B cell (primary cell): Measurements from ENCODE around the gene S100A9. TPM values are rescaled to one million over a fixed set of nuclear protein-coding genes. Genes with fewer than 3 reads are reported as not detected.

ENCODE experiments used
- ATAC-seq: fragments of 200-7000 bp; cut with Tn5 transposase; one replicate; pipeline ENCODE4 v1.10.0; 2021; ENCODE audit warnings: low read depth, mild to moderate bottlenecking, moderate number of reproducible peaks, moderate library complexity
- CTCF ChIA-PET: fragments of 350-600 bp; sonication (Branson Sonifier 250); formaldehyde crosslinking; loops from one replicate; lab custom pipeline; 2021; ENCODE audit warnings: antibody characterized with exemption, inconsistent platforms; lab: Charles Lee
- POLR2A ChIA-PET: fragments of 350-600 bp; sonication (Branson Sonifier 250); formaldehyde crosslinking; loops from one replicate; lab custom pipeline; 2021; ENCODE audit warnings: antibody characterized with exemption; lab: Charles Lee
- DNase-seq: peaks from one replicate; pipeline ENCODE4 v3.0.0; 2013
- H2AFZ ChIP-seq: 2 replicates; pipeline ENCODE4 v1.6.1; 2012; ENCODE audit warnings: mild to moderate bottlenecking, low read depth, low read length; ENCODE audit not compliant: insufficient read depth, poor library complexity, severe bottlenecking
- H3K27ac ChIP-seq, 2 donors: 1 replicate in 1 of 2; 2 replicates in 1 of 2; pipeline ENCODE4 v1.5.1; 2012 to 2013; ENCODE audit warnings: low read length in 2 of 2, mild to moderate bottlenecking in 2 of 2, moderate library complexity in 1 of 2
- H3K27me3 ChIP-seq, 4 experiments: fragments of 200-600 bp in 1 of 4; sonication (generic) in 1 of 4; replicated peaks in 1 of 4; 1 replicate in 2 of 4; 2 replicates in 2 of 4; pipeline versions ENCODE4 v1.6.1 to v1.7.0; 2013 to 2016; ENCODE audit warnings: low read length in 3 of 4, mild to moderate bottlenecking in 2 of 4, mixed read lengths in 1 of 4, moderate library complexity in 1 of 4; ENCODE audit not compliant: insufficient read depth in 4 of 4, control insufficient read depth in 3 of 4; ENCODE audit errors: control extremely low read depth in 1 of 4
- H3K36me3 ChIP-seq, 2 experiments: replicated peaks in 1 of 2; 1 replicate in 1 of 2; 2 replicates in 1 of 2; pipeline versions ENCODE4 v1.6.1 to v1.7.1; 2013; ENCODE audit warnings: low read length in 1 of 2; ENCODE audit not compliant: insufficient read depth in 2 of 2, control insufficient read depth in 1 of 2; ENCODE audit errors: control extremely low read depth in 1 of 2, extremely low read depth in 1 of 2
- H3K4me1 ChIP-seq, 2 donors: fragments of 200-600 bp in 1 of 2; sonication (generic) in 1 of 2; 1 replicate in 1 of 2; 2 replicates in 1 of 2; pipeline versions ENCODE4 v1.5.1 to v1.6.1; 2013 to 2017; ENCODE audit warnings: low read length in 2 of 2; ENCODE audit not compliant: control insufficient read depth in 2 of 2, insufficient read depth in 2 of 2
- H3K4me2 ChIP-seq: replicated peaks from 2 replicates; pipeline ENCODE3; 2012; ENCODE audit warnings: mild to moderate bottlenecking, low read depth, low read length; ENCODE audit not compliant: poor library complexity, severe bottlenecking
- H3K4me3 ChIP-seq, 5 experiments: fragments of 200-600 bp in 1 of 5; sonication (generic) in 1 of 5; 1 replicate in 3 of 5; 2 replicates in 2 of 5; pipeline versions ENCODE4 v1.5.1 to v1.7.0; 2011 to 2016; ENCODE audit warnings: low read length in 4 of 5, mild to moderate bottlenecking in 4 of 5, low read depth in 2 of 5, control low read depth in 1 of 5, moderate library complexity in 1 of 5; ENCODE audit not compliant: insufficient read depth in 1 of 5; ENCODE audit errors: control extremely low read depth in 1 of 5, extremely low read depth in 1 of 5
- H3K79me2 ChIP-seq: fragments of 200-600 bp; sonication (generic); one replicate; pipeline ENCODE4 v1.6.0; 2016; ENCODE audit warnings: low read length; ENCODE audit not compliant: control insufficient read depth, insufficient read depth
- H3K9ac ChIP-seq: fragments of 200-600 bp; sonication (generic); 2 replicates; pipeline ENCODE4 v1.6.1; 2017; ENCODE audit warnings: mild to moderate bottlenecking, low read length, moderate library complexity
- H3K9me3 ChIP-seq, 3 donors: one replicate each; pipeline versions ENCODE4 v1.6.1 to v1.7.1; 2013; ENCODE audit warnings: low read length in 2 of 3; ENCODE audit not compliant: control insufficient read depth in 2 of 3, insufficient read depth in 1 of 3; ENCODE audit errors: control extremely low read depth in 1 of 3
- H4K20me1 ChIP-seq: 2 replicates; pipeline ENCODE4 v1.6.0; 2012; ENCODE audit warnings: mild to moderate bottlenecking, low read length; ENCODE audit not compliant: insufficient read depth, control insufficient read depth, poor library complexity, severe bottlenecking
- H3K27ac Mint-ChIP-seq: one replicate; pipeline ENCODE4 v1.8.0; 2021; ENCODE audit warnings: mixed read lengths
- H3K27me3 Mint-ChIP-seq: one replicate; pipeline ENCODE4 v1.8.0; 2021; ENCODE audit warnings: mixed read lengths
- H3K4me1 Mint-ChIP-seq: one replicate; pipeline ENCODE4 v1.8.0; 2021; ENCODE audit warnings: mixed read lengths
- H3K4me3 Mint-ChIP-seq: one replicate; pipeline ENCODE4 v1.8.0; 2021; ENCODE audit warnings: mixed read lengths
- H3K9me3 Mint-ChIP-seq: one replicate; pipeline ENCODE4 v1.8.0; 2022; ENCODE audit warnings: mixed read lengths; ENCODE audit not compliant: insufficient read depth
- EZH2 ChIP-seq: IDR thresholded peaks from 2 replicates; pipeline ENCODE4 v1.6.1; 2012; ENCODE audit warnings: borderline replicate concordance, low read depth, mild to moderate bottlenecking, moderate library complexity, low read length; ENCODE audit not compliant: insufficient read depth, poor library complexity, severe bottlenecking
- WGBS: methylation state at CpG from one replicate; pipeline ENCODE4 v1.1.5; 2013; ENCODE audit warnings: missing lambda C conversion rate; ENCODE audit not compliant: insufficient coverage; 5-methylcytosine and 5-hydroxymethylcytosine counted together
- intact Hi-C: fragments of 100-400 bp; cut with micrococcal nuclease; formaldehyde crosslinking; loops from one replicate; pipeline ENCODE4 v1.10.0; 2022
- polyA plus RNA-seq: library from polyadenylated mRNA; depleted of rRNA; stranded (reverse); fragments of >200 nt; gene quantifications from 2 replicates; pipeline ENCODE4 v1.2.3, GENCODE V29; 2012
- total RNA-seq, 2 donors: library from RNA; stranded (reverse); fragments of 120-200 nt in 1 of 2; gene quantifications; 1 replicate in 1 of 2; 2 replicates in 1 of 2; pipeline versions ENCODE4 v1.2.3 to v1.2.4, GENCODE V29; 2013 to 2022
- TF ChIP-seq, protein P1 (sequence below): fragments of 200-600 bp; IDR thresholded peaks from one replicate; pipeline ENCODE4 v1.8.0; 2022; ENCODE audit warnings: antibody characterized with exemption, mild to moderate bottlenecking

S100A9 gene
- total and polyA plus RNA-seq, 2 donors (not counting 1 experiment from before 2014, with no cell fraction given), result 4.2 to 66.6 TPM

DNA sequence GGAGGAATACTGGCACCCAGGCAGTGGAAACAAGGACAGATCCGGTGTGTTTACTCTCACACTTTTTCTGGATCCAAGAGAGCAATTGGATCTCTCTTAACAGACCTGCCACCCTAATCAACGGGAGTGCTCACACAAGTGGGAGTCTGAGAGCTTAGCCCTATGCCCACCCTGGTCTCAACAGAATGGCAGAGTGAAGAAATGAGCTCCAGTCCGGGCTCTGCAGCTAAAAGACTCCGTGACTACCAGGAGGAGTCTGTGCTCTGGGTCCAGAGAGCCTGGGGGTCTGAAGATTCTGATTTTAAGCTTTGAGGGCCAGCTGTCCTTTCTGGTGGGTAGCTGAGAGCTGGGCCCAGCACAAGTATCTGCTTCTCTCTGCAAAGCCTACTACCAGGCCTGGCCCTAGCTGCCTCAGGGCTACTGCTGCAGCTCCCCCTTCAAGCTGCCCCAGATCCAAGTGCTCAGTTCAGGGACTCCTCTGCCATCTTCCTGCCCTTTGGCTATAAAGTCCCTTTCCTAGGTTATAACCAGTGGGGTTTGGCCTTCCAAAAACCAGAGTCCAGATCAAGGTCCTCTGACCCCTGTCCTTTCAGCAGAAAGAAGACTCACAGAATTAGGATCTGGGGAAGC lies 3.9 kb downstream of the S100A9 start:
- Histone ChIP-seq H3K4me1 (peaks cover 10 to 12% of the 10 kb centered on the region in 2 donors), H3K79me2 (no peaks in the 10 kb centered on the region), H3K9ac (no peak overlapping the region), H3K27me3 (peaks cover 0 to 15% (median 0%) of the 10 kb centered on the region in 4 experiments), H4K20me1 (no peaks in the 10 kb centered on the region), H3K4me2 (no peak overlapping the region), H2AFZ (no peak overlapping the region), H3K4me3 (no peak overlapping the region), H3K9me3 (no peaks in the 10 kb centered on the region), H3K36me3 (no peaks in the 10 kb centered on the region), H3K27ac (no peak overlapping the region)
- Mint-ChIP-seq H3K27ac (no peak overlapping the region), H3K9me3 (no peaks in the 10 kb centered on the region), H3K4me3 (no peak overlapping the region), H3K4me1 (peaks cover 16% of the 10 kb centered on the region), H3K27me3 (peaks cover 60% of the 10 kb centered on the region)
- intact Hi-C loops, result no loop called here
- ATAC-seq (no peak), DNase-seq (no peak)
- POLR2A ChIA-PET, result no interaction called here
- WGBS, result 82% methylated on average over 4 of the region's 4 CpGs
- TF ChIP-seq EZH2, result no peak
- TF ChIP-seq, protein P1, sequence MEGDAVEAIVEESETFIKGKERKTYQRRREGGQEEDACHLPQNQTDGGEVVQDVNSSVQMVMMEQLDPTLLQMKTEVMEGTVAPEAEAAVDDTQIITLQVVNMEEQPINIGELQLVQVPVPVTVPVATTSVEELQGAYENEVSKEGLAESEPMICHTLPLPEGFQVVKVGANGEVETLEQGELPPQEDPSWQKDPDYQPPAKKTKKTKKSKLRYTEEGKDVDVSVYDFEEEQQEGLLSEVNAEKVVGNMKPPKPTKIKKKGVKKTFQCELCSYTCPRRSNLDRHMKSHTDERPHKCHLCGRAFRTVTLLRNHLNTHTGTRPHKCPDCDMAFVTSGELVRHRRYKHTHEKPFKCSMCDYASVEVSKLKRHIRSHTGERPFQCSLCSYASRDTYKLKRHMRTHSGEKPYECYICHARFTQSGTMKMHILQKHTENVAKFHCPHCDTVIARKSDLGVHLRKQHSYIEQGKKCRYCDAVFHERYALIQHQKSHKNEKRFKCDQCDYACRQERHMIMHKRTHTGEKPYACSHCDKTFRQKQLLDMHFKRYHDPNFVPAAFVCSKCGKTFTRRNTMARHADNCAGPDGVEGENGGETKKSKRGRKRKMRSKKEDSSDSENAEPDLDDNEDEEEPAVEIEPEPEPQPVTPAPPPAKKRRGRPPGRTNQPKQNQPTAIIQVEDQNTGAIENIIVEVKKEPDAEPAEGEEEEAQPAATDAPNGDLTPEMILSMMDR, result no peak
- CTCF ChIA-PET, result interaction anchor here (1.3 kb wide), 1 partner anchor 9 kb away, joined by 7 read pairs; no protein-coding TSS in a partner anchor

DNA sequence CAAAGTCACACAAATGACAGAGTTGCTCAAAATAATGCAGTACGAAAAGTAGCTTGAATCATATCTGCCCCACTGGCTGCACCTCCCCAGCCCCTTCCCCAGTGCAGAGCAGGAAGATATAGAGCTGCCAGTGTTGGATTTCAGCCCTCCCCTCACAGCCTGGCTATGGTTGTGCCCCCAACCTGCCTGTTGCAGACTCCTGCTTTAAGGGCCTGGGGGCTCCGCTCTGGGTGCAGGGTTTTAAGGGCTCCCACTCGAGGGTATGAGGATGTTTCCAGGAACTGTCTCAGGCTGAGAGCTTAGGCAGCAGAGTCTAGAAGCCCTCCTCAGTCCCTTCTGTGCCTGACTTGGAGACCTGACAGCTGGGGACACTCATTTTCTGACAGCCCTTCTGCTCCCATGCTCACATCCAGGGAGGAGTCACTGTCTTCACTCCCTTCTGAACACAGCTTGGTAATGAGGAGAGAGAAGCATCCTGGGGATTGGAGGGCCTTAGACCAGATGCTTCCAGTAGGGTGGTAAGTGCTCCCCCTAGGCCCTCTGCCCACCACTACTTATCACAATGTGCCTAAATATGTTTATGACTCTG lies 4.6 kb downstream of the S100A9 start:
- H3K4me3 ChIP-seq, result no peak overlapping the region
- peaks cover 0 to 15% (median 0%) of the 10 kb centered on the region in 4 experiments for H3K27me3 ChIP-seq
- no peak for DNase-seq
- H3K27me3 Mint-ChIP-seq, result peaks cover 59% of the 10 kb centered on the region
- H3K27ac ChIP-seq, result no peak overlapping the region
- CTCF ChIA-PET, result interaction anchor here (1.3 to 1.5 kb wide), 2 partner anchors 10 to 133 kb away, joined by 3 to 7 read pairs; no protein-coding TSS in a partner anchor
- no peaks in the 10 kb centered on the region for H3K36me3 ChIP-seq
- H3K9me3 ChIP-seq, result no peaks in the 10 kb centered on the region
- no peak for TF ChIP-seq EZH2
- TF ChIP-seq, protein P1, result no peak
- H3K27ac Mint-ChIP-seq, result no peak overlapping the region
- H3K9me3 Mint-ChIP-seq, result no peaks in the 10 kb centered on the region
- WGBS, result 86% methylated on average over 3 of the region's 3 CpGs
- H4K20me1 ChIP-seq, result no peaks in the 10 kb centered on the region
- H2AFZ ChIP-seq, result no peak overlapping the region
- H3K4me1 ChIP-seq, result peaks cover 9 to 10% of the 10 kb centered on the region in 2 donors
- no peak overlapping the region for H3K4me3 Mint-ChIP-seq
- no peak for ATAC-seq
- no peak overlapping the region for H3K4me2 ChIP-seq
- peaks cover 10% of the 10 kb centered on the region for H3K4me1 Mint-ChIP-seq
- no peaks in the 10 kb centered on the region for H3K79me2 ChIP-seq
- POLR2A ChIA-PET, result no interaction called here
- intact Hi-C loops, result no loop called here
- H3K9ac ChIP-seq, result no peak overlapping the region
